HCT116 (cell line): Measurements from ENCODE around the gene DCAF5.

Experiments used
- CTCF ChIP-seq, 3 experiments: fragments of 200-600 bp in 1 of 3; sonication (generic) in 1 of 3; IDR thresholded peaks in 2 of 3; conservative IDR thresholded peaks in 1 of 3; 2 replicates each; pipeline ENCODE4 v1.5.1; 2012 to 2017; ENCODE audit warnings: low read depth in 2 of 3, low read length in 2 of 3, antibody characterized with exemption in 1 of 3, borderline replicate concordance in 1 of 3, control low read depth in 1 of 3, mild to moderate bottlenecking in 1 of 3, mixed read lengths in 1 of 3, mixed run types in 1 of 3, moderate library complexity in 1 of 3; ENCODE audit not compliant: insufficient read depth in 1 of 3
- EZH2phosphoT487 ChIP-seq: fragments of 200-600 bp; IDR thresholded peaks from 2 replicates; pipeline ENCODE4 v1.6.1; 2018; ENCODE audit warnings: antibody characterized with exemption, borderline replicate concordance
- FOSL1 ChIP-seq: IDR thresholded peaks from 2 replicates; pipeline ENCODE4 v1.6.1; 2012; ENCODE audit warnings: low read depth
- POLR2A ChIP-seq: IDR thresholded peaks from 2 replicates; pipeline ENCODE4 v1.7.0; 2011; ENCODE audit warnings: borderline replicate concordance; ENCODE audit not compliant: insufficient read depth, insufficient read length; ENCODE audit errors: extremely low read depth
- REST ChIP-seq: IDR thresholded peaks from 2 replicates; pipeline ENCODE4 v1.6.1; 2012; ENCODE audit warnings: low read depth

GRCh38 chr14:69175130-69175529 is 22.2 kb upstream of the DCAF5 start:
- TF ChIP-seq CTCF (IDR thresholded peaks at IDR 0.05 in 2 of 3, conservative IDR thresholded peaks at IDR 0.05 in 1 of 3; ENCODE audit: borderline replicate concordance in 1 of 3, insufficient read depth in 1 of 3, low read depth in 2 of 3, low read length in 2 of 3): no peak
- no peak for TF ChIP-seq EZH2phosphoT487
- TF ChIP-seq REST: no peak
- TF ChIP-seq POLR2A: no peak
- TF ChIP-seq FOSL1: no peak
